Raji (cell line): Measurements from ENCODE around the gene YTHDF1.

ENCODE experiments used
- POLR2A ChIP-seq: IDR thresholded peaks from 2 replicates; pipeline ENCODE4 v1.6.1; 2011; ENCODE audit warnings: low read depth, low read length, control low read depth; ENCODE audit not compliant: insufficient read depth

Gene YTHDF1

DNA sequence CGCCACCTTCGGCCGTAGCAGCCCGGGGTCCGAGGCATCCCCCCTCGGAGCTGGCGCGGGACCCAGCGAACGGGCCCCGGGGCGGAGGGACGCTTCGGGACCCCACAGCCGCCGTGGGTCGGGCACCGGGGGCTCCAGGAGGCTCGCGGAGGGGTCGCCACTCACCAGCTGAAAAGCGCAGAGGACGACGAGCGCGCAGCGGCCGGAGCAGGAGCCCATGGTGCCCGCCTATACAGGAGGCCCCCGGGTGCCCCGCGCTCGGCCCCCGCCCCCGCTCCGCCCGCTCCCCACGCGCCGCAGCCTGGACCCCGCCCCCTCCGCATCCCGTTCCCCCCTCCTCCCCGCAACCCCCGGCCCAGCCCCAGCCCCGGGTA lies 38.3 kb upstream of the YTHDF1 start, which contains the start of gene NKAIN4:
TSS of gene NKAIN4 (minus strand) at position 232 of the 374 bp plus-strand sequence. CDS start at position 219, 13 bp downstream.
- no peak for TF ChIP-seq POLR2A

DNA sequence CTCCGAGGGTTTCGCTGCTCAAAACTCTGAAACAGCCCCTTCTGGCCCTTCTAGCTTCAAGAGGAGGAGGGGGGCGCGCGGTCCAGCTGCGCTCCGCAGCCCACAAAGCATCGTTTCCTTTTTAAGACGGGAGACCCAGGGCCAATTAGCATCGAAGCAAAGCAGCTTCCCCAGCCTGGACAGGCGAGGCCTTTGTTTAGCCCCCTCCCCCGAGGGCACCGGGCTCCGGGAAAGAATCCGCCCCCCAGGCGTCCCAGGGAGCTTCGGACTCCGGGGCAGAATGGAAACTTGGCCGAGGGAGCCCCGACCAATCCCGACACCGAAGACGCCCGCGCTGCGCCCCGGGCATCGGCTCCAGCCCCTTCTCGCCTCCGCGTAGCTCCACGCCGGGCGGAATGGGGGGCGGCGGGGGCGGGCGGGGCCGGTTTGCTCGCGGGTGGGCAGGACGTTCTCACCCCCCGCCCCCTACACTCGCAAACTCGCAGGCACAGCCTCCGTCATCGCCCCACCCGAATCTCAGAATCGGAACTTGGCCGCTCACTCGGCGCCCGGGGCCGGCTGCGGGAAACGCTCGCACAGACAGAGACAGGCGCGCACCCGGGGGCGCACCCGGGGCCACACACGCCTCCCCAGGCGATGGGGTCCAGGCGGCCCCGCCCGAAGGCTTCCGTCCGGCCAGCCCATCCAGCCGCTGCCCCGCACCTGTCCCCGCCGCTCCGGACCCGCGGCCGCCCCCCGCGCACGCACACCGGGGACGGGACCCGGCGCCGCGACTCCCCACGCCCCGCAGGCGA lies 37.7 kb upstream of the YTHDF1 start:
- no peak for TF ChIP-seq POLR2A

DNA sequence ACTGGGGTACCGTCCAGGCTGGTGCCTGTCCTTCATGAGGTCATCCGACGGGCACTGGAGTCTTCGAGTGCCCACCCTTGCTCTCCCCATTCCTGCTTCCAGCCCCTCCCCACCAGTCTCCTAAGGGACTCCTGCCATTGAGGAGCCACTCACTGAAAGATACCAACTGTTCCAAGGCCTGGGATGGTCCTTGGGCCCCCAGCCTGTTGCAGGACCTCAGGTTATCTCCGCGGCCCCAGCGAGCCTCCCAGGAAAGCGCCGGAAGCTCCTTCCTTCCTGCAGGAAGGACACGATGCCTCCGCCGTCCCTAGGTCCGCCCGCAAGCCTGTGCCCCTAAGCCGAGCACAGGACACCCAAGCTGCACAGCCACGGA lies 37.1 kb upstream of the YTHDF1 start:
- TF ChIP-seq POLR2A: no peak

DNA sequence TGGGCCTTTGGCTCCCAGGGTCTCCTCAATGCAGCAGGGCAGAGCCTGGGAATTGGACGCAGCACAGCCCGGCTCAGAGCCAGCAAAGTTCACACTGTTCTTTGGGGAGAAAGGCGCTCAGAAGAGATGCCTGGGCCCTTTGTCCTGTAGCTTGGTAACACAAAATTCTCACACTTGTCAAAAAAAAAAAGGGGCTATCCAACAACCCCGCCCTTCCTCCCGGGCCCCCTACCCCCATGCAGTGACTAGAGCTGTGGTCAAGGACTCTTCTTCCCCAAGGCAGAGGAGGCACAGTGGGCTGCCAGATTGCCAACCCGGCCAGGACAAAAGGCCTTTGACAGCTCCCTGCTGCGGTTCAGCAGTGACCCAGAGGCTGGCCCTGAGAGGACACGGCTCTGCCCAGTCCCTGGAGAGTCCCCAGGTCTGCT lies 36.4 kb upstream of the YTHDF1 start:
- TF ChIP-seq POLR2A: no peak

DNA sequence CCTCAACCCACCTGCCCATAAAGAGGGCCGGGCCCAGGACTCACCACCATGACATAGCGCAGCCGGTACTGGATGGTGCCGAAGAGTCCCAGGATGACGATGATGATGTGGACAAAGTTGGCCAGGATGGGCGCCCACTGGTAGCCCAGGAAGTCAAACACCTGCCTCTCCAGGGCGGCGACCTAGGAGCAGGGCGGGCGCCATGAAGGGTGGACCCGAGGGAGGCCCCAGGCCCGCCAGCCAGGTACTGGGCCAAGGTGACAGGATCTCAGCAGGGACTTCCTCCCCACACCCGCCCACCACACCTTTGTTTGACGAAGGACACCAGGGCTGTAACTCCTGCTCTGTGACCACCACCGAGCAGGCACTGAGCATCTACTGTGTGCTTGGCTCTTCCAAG lies 34.0 kb upstream of the YTHDF1 start:
- no peak for TF ChIP-seq POLR2A

DNA sequence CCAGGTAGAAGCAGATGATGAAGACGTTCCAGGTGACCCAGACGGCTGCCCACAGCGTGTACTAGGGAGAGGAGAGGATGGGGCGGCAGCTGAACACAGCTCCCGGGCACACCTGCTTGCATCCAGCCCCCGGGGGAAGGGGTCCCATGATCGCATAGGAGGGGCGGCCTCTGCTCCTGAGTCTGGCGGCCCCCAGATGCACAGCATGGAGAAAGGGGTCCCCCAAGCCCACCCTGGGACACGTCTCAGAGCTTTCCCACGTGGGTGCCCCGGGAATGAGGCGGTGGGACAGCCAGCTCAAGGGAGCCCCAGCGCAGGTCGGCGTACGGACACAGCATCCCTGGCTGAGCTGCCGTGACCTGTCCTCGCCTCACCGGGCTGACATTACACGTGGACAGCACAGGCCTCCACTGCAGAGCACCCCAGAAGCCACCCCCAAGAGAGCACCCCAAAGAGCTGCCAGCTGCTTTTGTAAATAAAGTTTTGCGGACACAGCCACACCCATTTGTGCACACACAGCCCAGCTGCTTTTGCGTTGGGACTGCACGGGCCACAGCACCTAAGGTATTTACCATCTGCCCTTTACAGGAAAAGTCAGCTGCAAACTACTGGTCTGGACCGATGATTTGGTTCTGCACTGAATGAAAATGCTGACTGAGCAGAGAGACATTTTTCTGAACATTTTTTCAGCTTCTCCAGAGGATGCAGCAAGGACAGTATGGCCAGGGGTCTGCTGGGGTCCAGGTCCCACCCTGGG lies 33.1 kb upstream of the YTHDF1 start:
- TF ChIP-seq POLR2A: no peak

DNA sequence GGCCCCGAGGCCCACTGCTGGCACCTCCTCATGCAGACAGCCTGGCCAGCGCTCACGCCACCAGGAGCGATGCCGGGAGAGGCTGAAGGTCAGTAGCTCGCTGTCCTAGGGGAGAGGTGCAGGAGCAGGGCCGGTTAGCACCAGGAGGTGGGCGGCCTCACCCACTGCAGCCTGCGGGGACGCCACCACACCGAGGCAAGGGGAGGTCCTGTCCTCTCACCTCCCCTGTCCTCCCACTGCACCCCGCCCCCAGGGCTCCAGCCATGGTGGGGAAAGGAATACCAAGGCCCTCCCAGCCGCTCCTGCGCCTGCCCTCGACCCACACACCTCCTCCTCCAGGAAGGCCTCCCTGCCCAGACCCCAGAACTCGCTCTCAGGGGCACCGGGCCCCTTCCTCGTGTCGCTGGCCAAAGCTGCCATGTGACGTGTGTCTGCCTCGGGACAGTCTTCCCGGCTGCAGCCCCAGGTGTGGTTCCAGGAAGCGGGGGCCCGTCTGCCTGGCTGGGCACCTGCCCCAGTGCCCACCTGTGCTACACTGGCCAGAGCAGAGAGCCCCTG lies 31.8 kb upstream of the YTHDF1 start:
- no peak for TF ChIP-seq POLR2A

DNA sequence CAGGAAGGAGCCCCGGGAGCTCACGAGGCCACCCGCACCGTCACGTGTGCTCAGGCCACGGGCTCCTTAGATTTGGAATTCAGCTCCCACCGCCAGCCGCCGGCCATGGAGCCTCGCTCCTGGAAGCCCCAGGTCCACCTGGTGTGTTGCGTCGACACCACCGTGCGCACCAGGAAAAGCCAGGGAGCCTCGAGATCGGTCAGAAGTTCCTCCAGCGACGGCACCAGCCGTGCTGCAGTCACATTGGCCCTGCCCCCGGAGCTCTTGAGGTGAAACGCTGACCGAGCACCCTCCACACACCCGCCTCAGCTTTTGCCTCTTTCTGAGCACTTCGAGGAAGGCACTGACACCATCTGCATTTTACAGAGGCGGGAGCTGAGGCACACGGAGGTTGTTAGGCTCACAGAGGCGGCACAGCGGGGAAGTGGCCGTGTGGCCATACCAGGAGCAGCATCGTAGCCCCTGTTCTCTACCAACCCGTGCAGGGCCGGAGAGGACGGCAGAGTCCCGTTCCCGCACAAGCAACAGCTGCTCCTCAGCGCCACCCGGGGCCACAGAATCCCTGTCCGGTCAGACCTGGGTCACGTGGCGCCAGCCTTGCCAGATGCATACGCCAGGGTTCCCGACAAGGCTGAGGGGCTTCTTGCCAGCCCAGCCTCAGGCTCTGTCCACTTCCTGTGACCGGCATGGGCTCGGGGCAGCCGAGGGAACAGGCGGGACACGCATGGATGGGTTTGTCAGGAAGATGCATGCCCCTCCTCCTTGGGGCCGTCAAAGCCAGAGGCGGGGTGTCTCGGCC lies 30.8 kb upstream of the YTHDF1 start:
- TF ChIP-seq POLR2A: no peak

DNA sequence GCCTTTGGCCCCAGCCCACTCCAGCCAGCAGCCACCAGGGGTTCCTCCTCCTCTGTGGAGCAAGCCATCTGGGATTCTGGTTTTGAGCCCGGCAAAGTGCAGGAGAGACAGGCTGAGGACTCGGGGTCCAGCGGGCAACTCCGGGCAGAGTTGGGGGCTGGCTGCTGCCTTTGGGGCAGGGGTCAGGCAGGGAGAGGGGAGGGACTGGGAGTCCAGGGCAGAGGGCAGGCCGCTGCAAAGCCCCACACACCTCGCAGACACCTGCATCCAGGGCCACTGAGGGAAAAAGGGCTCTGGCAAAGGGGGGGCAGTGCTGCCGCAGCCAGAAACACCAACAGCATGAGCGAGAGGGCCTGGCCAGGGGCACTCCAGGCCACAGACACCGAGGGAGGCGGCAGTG lies 28.5 kb upstream of the YTHDF1 start:
- TF ChIP-seq POLR2A: no peak

DNA sequence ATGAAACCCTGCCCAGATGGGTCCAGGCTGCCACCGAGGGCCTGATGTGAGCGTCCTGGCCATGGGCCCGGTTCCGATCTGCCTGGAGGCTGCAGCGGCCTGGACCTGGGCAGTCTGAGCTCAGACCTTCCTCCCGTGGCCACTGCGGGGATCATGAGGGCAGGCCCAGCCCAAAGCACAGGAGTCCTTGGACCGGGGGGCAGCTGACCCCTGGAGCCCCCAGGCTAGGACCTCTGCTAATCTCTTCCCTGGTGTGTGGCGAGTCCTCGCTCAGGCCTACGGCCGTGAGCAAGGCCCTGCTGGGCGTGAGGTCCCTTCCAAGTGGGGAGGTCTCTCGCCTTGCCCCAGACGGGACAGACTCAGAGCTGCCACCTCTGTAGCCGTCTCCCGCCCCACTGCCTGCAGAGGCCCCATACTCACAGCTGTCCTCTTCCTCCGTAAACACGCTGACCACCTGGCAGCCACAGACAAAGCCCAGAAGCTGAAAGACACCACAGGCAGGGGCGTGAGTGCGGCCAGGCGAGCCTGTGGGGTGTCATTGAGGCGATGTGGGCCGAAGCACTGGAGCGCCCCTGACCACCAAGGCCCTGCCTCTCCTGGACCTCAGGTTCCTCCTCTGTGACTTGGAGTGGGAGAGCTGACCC lies 27.8 kb upstream of the YTHDF1 start:
- TF ChIP-seq POLR2A: no peak

DNA sequence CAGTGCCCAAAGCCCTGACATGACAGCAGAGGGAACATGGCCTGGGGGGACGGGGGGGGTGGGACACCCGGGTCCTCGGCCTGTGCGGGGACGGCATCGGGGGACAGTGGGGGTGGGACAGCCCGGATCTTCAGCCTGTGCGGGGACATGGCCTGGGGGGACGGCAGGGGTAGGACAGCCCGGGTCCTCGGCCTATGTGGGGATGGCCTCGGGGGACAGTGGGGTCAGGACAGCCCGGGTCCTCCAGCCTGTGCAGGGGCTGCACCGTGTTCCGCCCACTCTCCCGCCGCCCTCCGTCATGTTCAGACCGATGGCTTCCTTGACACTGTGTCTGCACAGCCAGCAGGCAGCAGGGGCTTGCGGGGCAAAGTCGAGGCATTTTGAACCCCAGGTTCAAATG lies 26.8 kb upstream of the YTHDF1 start:
- TF ChIP-seq POLR2A: no peak

DNA sequence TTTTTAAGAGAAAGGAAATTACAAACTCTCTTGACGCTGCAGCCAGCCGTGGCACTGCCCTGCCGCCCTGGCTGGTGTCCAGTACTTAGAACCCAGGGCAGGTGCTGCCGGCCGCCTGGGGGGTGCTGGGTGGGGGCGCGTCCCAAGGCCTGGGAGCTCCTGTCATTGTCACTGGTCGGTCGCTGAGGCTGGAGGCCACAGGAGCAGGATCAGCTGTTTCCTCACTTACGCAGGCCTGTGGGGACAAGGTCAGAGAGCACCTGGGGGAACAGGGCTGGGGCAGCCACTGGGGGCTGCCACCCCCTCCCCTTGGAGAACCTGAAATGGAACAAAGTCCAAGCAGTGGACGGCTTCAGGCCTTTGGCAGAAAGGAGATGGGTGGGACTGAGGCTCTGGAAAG lies 25.3 kb upstream of the YTHDF1 start:
- no peak for TF ChIP-seq POLR2A

DNA sequence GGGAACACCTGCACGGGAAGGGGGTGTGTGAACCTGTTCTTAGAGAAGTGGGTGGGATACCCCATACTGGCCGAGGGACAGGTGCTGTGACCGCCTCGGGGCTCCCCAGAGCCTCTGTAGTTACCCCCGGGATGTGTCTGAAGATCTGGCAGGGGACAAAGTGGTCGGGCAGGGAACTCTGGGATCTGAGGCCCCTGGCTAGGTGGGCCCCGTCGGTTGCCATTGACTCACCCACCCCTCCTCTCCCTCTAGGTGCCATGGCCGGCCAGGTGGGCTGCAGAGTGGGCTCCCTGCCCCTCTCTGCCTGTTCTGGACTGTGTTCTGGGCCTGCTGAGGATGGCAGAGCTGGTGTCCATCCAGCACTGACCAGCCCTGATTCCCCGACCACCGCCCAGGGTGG lies 24.1 kb upstream of the YTHDF1 start:
- TF ChIP-seq POLR2A: no peak

DNA sequence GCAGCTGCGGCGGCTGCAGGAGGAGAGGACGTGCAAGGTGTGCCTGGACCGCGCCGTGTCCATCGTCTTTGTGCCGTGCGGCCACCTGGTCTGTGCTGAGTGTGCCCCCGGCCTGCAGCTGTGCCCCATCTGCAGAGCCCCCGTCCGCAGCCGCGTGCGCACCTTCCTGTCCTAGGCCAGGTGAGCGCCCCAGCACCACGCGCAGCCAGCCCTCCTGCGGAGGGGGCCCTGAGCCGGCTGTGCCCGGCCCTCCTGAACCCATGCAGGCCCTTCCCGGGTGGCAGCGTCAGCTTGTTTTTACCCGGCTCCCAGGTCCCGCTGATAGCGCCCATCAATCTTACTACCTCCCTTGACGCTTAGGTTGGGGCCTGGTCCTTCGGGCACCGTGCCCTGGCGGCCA lies 23.5 kb upstream of the YTHDF1 start:
- TF ChIP-seq POLR2A: no peak
